DMS153 (cell line): ENCODE data around the gene NDUFS5.
"Not testable (repeated sequence)": the region's sequence is repeated elsewhere in the genome, so short reads cannot be mapped to it uniquely, and the experiment has no call there.

ENCODE experiments used
- DNase-seq: peaks from one replicate; lab custom pipeline; 2025; lab: John Stamatoyannopoulos, UW

NDUFS5 gene

DNA sequence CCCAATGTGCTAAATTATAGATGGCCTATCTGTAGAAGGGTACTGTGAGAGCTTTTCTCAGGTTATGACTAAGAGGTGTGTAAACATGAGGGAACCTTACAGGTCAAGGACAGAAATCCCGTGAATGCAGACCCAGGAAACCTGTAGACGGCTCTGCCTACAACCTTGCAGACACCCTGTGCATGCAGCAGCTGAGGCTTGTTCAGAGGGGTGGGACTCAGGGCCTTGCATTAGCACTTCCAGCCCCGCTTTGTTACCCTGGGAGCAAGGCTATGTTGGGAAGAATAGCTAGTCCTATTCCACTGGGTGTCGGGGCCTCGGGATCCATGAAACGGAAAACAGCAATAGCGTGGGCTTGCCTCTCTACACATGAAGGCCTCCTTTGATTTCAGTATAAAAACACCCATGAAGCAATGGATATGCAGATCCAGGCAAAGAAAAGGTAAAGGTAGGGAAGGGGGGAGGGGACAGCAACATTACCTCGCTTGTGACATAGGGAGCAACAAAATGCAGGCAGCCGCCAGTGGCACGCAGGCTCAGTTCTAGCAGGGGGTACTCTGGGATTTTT is 9.5 kb upstream of the NDUFS5 start:
- DNase-seq: no peak

- DNase-seq: no peak
Observed at GRCh38 chr1:39017266-39017665, 8.9 kb upstream of the NDUFS5 start.

- not testable (repeated sequence) for DNase-seq
Observed at GRCh38 chr1:39020494-39020893, 5.7 kb upstream of the NDUFS5 start.

DNA sequence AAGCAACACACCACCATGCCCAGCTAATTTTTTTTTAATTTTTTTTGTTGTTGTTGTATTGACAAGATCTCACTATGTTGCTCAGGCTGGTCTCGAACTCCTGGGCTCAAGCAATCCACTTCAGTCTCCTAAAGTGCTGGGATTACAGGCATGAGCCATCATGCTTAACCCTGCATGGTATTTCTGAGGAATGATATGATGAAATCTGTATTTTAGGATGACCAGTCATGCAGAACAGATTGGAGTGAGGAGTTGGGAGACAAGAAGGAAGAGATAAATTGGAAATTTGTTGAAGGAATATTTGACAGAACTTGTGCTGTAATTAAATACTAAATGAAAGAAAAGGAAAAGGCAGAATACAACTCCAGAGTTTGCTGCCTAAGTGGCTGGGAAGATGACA is 4.7 kb upstream of the NDUFS5 start:
- no peak for DNase-seq

GRCh38 chr1:39023140-39023539 is 3.0 kb upstream of the NDUFS5 start:
- no peak for DNase-seq

DNA sequence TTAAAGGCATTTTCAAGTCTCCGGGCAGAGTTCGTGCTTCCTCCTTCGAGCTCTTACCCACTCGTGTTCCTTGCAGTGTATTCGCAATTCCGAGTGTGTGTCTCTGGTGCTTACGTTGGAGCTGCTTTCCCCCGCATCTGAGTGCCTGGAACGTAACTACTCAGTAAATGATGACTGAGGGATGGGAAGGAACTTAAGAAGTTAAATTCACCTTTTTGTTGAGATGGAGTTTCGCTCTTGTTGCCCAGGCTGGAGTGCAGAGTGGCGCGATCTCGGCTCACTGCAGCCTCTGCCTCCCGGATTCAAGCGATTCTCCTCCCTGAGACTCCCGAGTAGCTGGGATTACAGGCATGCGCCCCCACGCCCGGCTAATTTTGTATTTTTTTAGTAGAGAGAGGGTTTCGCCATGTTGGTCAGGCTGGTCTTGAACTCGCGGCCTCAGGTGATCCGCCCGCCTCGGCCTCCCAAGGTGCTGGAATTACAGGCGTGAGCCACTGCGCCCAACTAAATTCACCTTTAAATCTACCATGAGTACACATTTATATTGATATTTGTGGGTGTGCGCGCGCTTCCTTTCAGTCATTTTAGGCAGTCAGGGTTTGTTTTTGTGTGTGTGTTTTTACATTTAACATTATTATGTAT is 837 bp downstream of the NDUFS5 start:
- DNase-seq: no peak

DNA sequence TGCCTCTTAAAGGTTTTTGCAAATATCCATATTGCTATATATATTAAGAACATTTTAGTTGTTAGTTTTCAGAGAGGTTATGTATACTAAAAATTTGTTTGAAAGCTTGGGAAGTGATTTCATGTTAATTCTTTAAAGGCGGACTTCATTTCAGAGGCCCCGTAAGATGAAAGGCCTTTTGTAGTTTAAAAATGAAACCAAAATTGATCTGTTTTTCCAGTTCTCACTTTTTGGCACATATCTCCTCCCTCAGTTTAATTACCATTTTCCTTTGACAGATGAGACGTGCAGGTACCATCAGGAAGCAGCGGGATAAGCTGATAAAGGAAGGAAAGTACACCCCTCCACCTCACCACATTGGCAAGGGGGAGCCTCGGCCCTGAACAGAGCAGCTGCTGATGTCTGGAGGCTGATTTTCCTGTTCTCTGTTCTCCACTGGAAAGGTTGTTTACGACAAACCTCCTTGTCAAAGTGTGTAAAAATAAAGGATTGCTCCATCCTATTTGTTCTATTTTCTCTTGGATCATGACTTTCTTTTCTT is 8.0 kb downstream of the NDUFS5 start:
- no peak for DNase-seq

DNA sequence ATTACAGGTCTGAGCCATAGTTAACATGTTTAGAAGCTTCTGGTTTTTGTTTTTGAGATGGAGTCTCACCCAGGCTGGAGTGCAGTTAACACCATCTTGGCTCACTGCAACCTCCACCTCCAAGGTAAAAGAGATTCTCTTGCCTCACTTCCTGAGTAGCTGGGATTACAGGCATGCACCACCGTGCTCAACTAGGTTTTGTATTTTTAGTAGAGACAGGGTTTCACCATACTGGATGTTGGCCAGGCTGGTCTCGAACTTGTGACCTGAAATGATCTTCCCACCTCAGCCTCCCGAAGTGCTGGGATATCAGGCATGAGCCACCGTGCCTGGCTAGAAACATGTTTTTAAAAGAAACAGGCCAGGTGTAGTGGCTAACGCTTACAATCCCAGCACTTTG is 10.5 kb downstream of the NDUFS5 start:
- no peak for DNase-seq

DNA sequence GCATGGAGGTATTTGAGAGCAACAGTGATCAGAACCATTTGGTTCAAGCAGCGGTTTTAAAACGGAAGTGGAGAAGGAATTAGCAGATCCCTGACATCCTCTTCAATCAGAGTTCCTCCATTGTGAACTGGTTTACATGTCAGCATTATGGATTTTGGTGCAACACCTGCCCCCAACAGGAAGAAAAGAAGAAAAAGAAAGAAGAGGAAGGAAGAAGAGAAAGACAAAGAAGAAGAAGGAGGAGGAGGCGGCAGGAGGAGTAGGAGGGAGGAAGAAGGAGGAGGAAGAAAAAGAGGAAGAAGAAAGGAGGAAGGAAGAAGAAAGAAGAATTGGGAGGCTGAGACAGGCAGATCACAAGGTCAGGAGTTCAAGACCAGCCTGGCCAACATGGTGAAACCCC is 17.4 kb downstream of the NDUFS5 start:
- no peak for DNase-seq

DNA sequence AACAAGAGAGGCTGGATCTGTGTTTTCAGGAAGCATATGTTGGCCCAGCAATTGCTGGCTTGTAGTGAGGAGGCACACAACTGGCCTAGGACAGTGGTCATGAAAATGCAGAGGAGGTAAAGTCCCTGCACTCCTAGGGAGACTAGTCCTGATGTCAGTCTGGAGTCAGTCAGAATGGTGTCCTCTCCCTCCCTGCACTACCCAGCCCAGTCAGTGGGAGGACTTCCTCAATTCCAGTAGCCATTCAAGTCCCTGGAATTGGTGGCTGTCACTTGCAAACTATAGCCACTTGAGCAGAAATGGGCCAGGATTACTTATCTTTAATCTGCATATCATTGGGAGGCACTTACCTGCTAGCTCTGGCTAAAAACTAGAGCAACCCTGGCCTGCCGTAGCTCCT is 18.6 kb downstream of the NDUFS5 start:
- no peak for DNase-seq

GRCh38 chr1:39045231-39045630 is 19.1 kb downstream of the NDUFS5 start:
- DNase-seq: no peak

DNA sequence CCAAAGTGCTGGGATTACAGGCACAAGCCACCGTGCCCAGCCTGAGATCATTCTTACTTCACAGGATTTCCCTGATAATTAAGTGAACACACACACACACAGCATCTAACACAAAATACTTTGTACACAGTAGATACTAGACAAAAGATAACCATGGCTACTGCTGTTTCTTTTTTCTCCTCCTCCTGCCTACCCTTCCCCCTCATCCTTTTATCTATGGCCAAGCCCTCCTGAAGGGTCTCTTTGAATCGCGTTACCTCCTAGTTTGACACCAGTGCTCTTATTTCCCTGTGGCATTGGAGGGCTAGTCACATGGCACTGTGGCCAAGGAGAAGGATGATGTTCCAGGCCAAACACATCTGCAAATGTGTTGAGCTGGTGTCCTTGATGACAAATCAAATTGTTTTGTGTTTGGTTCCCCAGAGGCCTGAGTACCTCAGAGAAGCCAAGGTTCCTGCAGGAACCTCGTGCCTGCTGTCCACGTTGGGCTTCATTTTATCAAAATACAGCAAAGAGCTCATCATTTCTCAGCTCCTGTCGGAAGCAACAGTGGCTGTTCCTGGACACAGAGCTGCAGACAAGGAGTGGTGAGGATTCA is 20.6 kb downstream of the NDUFS5 start:
- DNase-seq: no peak

GRCh38 chr1:39047374-39048229 is 21.5 kb downstream of the NDUFS5 start:
- DNase-seq: no peak

DNA sequence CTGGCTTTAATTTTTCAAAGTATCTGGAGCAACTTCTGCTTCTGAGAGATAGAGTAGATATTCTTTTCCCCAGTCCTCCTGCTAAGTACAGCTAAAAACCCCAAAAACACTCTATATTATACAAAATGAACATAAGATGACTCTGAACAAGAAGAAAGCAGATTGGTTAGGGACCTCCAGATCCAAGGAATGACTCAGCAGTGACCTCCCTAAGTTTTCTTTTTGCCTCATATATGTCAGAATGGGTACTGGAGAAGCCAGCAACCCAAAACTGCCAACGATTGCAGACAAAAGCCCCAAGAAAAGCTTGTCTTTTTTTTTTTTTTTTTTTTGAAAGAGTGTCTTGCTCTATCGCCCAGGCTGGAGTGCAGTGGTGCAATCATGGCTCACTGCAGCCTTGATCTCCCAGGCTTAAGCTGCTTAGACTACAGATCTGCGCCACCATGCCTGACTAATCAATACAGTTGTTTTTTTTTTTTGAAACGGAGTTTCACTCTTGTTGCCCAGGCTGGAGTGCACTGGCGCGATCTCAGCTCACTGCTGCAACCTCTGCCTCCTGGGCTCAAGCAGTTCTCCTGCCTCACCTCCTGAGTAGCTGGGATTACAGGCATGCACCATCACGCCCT is 22.7 kb downstream of the NDUFS5 start:
- DNase-seq: no peak

DNA sequence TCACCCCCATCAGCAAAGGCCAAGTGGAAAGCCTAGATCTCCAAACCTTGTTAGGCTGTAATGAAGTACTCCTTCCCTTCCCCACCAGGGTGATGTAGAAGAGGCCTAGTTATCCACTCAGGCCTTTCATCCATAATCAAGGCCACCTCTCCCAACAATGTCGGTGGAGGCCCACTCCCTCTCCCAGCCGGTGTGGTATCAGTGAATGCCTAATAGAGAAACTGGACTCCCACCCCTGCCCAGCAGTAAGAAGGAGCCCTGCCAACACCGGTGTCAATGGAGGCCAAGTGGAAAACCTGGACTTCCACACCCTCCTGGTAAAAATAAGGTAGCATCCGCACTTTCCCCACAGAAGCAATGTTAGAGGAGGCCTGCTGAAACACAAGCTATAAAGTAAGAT is 23.9 kb downstream of the NDUFS5 start:
- no peak for DNase-seq

DNA sequence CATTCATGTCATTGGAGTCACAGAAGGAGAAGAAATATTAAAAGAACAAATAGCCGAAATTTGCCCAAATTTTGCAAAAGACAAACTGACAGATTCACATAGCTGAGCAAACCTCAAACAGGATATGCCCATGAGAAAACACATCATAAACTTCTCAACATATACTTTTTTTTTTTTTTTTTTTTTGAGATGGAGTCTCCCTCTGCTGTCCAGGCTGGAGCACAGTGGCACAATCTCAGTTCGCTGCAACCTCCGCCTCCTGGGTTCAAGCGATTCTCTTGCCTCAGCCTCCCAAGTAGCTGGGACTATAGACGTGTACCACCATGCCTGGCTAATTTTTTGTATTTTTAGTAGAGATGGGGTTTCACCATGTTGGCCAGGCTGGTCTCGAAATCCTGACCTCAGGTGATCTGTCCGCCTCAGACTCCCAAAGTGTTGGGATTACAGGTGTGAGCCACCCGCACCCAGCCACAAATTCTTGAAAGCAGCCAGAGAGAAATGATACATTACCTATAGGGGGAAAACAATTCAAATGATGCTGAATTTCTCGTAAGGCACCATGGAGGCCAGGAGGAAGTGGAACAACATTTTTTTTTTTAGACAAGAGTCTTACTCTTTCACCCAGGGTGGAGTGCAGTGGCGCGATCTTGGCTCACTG is 25.2 kb downstream of the NDUFS5 start:
- not testable (repeated sequence) for DNase-seq

DNA sequence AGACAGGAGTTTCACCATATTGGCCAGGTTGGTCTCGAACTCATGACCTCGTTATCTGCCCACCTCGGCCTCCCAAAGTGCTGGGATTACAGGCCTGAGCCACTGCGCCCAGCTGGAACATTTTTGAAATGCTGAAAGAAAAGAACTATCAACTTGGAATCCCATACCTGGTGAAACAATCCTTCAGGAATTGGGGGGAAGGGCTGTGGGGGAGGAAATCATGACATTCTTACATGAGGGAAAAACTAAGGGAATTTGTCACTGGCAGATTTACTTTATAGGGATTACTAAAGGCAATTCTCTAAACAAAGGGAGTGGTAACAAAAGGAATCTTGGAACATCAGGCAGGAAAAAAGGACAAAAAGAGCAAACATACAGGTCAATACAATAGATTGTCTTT is 25.8 kb downstream of the NDUFS5 start:
- DNase-seq: no peak

- DNase-seq: not testable (repeated sequence)
Observed at GRCh38 chr1:39055213-39055710, 29.1 kb downstream of the NDUFS5 start.

DNA sequence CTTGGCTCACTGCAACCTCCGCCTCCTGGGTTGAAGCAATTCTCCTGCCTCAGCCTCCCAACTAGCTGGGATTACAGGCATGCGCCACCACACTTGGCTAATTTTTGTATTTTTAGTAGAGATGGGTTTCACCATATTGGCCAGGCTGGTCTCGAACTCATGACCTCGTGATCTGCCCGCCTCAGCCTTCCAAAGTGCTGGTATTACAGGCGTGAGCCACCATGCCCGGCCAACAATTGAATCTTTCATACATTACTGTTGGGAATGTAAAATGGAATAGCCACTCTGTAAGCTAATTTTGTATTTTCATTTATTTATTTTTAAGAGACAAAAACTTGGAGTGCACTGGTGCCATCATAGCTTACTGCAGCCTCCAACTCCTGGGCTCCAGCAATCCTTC is 35.4 kb downstream of the NDUFS5 start:
- not testable (repeated sequence) for DNase-seq

- no peak for DNase-seq
Observed at GRCh38 chr1:39061951-39062350, 35.8 kb downstream of the NDUFS5 start.

DNA sequence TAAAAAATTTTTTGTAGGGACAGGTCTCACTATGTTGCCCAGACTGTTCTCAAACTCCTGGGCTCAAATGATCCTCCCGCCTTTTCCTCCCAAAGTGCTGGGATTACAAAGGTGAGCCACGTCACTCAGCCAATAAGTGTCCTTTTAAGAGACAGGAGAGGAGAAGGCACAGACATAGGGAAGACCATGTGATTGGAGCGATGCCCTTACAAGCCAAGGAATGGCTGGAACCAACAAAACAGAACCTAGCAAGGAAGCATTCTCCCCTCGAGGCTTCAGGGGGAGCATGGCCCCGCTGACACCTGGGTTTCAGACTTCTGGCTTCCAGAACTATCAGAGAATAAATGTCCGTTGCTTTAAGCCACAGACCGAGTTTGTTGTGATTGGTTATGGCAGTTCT is 37.0 kb downstream of the NDUFS5 start:
- DNase-seq: no peak
